ENCODE data around the gene ERICH2.

The ERICH2 gene

DNA sequence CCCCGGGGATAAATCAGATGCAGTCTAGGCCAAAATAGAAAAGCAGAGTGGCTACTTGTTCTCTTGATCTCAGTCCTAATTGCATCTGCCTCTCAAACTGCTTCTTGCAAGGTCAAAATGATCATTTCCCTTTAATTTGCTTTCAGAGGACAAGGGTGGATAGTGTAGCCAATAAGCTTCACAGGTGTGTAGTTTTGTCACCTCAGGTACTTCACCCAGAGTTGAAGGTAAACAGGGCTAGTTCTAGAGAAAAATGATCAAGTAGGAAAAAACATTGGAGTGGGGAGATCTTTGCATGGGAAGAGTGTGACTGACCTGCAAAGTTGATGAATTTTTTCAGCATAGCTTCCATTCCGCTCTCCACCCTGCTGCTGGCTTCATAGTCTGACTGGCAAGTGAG, 8.7 kb downstream of the ERICH2 start:
- no peak overlapping the region for H3K4me3 ChIP-seq (replicated peaks; ENCODE audit: low read depth, low read length)
- no peak for DNase-seq (ENCODE audit: low read depth)
- TF ChIP-seq, protein P1, sequence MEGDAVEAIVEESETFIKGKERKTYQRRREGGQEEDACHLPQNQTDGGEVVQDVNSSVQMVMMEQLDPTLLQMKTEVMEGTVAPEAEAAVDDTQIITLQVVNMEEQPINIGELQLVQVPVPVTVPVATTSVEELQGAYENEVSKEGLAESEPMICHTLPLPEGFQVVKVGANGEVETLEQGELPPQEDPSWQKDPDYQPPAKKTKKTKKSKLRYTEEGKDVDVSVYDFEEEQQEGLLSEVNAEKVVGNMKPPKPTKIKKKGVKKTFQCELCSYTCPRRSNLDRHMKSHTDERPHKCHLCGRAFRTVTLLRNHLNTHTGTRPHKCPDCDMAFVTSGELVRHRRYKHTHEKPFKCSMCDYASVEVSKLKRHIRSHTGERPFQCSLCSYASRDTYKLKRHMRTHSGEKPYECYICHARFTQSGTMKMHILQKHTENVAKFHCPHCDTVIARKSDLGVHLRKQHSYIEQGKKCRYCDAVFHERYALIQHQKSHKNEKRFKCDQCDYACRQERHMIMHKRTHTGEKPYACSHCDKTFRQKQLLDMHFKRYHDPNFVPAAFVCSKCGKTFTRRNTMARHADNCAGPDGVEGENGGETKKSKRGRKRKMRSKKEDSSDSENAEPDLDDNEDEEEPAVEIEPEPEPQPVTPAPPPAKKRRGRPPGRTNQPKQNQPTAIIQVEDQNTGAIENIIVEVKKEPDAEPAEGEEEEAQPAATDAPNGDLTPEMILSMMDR (IDR thresholded peaks at IDR 0.05; ENCODE audit: low read length, missing control alignments), result no peak

DNA sequence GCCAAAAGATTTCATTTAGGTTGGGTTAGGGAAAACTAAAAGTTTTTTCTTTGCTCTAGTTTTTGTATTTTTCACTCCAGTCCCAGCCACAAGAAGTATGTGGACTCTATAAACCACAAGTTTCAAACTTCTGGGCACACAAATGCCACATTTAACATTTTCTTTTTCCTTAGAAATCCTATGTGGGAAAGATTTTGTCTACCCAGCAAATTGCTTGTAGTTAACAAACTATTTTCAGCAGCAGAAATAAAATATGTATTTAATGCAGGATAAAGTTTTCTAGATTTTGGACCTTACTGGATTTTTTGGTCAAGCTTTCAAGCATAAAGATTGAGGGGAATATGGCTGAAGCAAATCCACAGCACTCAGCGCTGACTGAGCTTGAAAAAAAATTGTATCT, 9.1 kb downstream of the ERICH2 start:
- H3K4me3 ChIP-seq (replicated peaks; ENCODE audit: low read depth, low read length), result no peak overlapping the region
- TF ChIP-seq, protein P1 (IDR thresholded peaks at IDR 0.05; ENCODE audit: low read length, missing control alignments), result no peak
- no peak for DNase-seq (ENCODE audit: low read depth)

DNA sequence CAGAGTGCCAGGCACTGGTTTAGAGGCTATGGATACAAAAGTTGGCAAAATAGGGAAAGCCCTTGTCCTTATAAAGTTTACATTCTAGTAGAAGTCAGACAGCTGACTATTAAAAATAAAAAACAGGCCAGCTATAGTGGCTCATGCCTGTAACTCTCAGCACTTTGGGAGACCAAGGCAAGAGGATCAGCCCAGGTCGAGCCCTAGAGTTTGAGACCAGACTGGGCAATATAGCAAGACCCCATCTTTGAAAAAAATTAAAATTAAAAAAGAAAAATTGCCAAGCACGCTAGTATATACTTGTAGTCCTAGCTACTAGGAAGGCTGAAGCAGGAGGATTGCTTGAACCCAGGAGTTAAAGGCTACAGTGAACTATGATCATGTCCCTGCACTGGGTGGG, 12.5 kb downstream of the ERICH2 start:
- TF ChIP-seq, protein P1 (IDR thresholded peaks at IDR 0.05; ENCODE audit: low read length, missing control alignments), result no peak
- DNase-seq (ENCODE audit: low read depth), result no peak
- no peak overlapping the region for H3K4me3 ChIP-seq (replicated peaks; ENCODE audit: low read depth, low read length)

GRCh38 chr2:170783549-170783948, 13.4 kb downstream of the ERICH2 start:
- DNase-seq (ENCODE audit: low read depth), result no peak
- TF ChIP-seq, protein P1 (IDR thresholded peaks at IDR 0.05; ENCODE audit: low read length, missing control alignments), result no peak
- no peak overlapping the region for H3K4me3 ChIP-seq (replicated peaks; ENCODE audit: low read depth, low read length)

- no peak overlapping the region for H3K4me3 ChIP-seq (replicated peaks; ENCODE audit: low read depth, low read length)
- TF ChIP-seq, protein P1 (IDR thresholded peaks at IDR 0.05; ENCODE audit: low read length, missing control alignments), result no peak
- no peak for DNase-seq (ENCODE audit: low read depth)
Observed at GRCh38 chr2:170798996-170799395, 28.8 kb downstream of the ERICH2 start.

GRCh38 chr2:170806548-170806947, 36.4 kb downstream of the ERICH2 start:
- TF ChIP-seq, protein P1 (IDR thresholded peaks at IDR 0.05; ENCODE audit: low read length, missing control alignments), result no peak
- DNase-seq (ENCODE audit: low read depth), result no peak
- no peak overlapping the region for H3K4me3 ChIP-seq (replicated peaks; ENCODE audit: low read depth, low read length)

DNA sequence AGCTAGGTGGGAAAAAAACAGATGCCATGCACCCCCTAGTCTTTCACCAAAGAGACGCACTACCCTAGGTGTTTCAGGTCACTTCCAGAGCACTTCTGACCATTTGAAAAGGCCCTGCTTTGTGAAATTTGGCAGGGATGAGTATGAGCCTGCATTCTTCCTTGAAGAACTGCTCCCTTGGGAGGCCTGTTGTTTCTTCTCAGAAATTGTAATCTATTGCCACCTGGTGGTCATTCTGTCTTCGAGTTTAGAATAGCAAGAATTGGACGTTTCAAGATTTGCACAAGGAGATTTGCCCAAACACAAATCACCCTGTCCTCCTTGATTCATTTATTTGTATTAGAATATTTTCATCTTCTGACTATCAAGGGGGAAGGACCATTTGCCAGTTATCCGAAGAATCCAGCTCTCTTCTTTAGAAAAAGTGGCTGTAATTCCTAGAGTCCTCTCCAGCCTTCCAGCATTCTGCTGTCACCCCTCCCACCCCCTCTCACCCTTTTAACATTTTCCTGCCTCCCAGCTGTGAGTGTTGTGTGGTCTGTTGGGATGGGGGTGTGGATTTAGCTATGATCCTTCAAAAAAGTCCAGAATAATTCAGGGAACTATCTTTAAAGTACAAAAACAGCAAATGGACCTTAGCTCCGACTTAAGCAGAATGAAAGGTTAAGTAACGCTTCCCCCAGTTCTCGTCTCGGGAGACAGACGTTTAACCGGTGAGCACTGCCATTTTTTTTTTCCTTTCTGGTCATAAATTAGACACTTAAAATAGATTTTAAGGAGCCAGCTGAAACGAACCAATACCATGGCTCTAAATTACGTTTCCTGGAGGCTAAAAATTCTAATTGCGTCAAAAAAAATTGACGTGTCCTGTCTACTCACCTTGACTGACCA, 42.8 kb downstream of the ERICH2 start:
- TF ChIP-seq, protein P1 (IDR thresholded peaks at IDR 0.05; ENCODE audit: low read length, missing control alignments), result peak; percentile 65
- peak; percentile 95 for DNase-seq (ENCODE audit: low read depth)

More for the DNA sequence above, 42.8 kb downstream of the ERICH2 start:
- H3K4me3 ChIP-seq (replicated peaks; ENCODE audit: low read depth, low read length), result no peak overlapping the region

All from fibroblast of pulmonary artery (primary cell).